Frontal cortex (tissue), 4 donors: ENCODE measurements around the gene RPL22L1. TPM values are rescaled to one million over a fixed set of nuclear protein-coding genes. Genes with fewer than 3 reads are reported as not detected.
"Not testable (repeated sequence)": the region's sequence is repeated elsewhere in the genome, so short reads cannot be mapped to it uniquely, and the experiment has no call there.

Experiments
- DNase-seq, 2 donors: peaks; one replicate each; pipeline ENCODE4 v3.0.0; 2012; ENCODE audit warnings: low spot score in 2 of 2
- FAIRE-seq: peaks from 2 replicates; lab custom pipeline; 2012; peaks lifted over from hg19 to GRCh38; lab: Jason Lieb, UNC
- total RNA-seq: library from RNA; depleted of rRNA; stranded (reverse); fragments of >200 nt; gene quantifications from one replicate; pipeline ENCODE4 v1.2.3, GENCODE V29; 2014
- donor health status: control.
- donor health status: control.
- donor health status: control.

Gene RPL22L1
- total RNA-seq, 1 donor from 2014 or later: 25.3 TPM

- DNase-seq: no peak
- FAIRE-seq: no peak
These were observed 30.4 kb downstream of the RPL22L1 start for GRCh38 chr3:170839518-170840100.

GRCh38 chr3:170836491-170836890 lies 33.5 kb downstream of the RPL22L1 start:
- FAIRE-seq: no peak
- no peak for DNase-seq

DNA sequence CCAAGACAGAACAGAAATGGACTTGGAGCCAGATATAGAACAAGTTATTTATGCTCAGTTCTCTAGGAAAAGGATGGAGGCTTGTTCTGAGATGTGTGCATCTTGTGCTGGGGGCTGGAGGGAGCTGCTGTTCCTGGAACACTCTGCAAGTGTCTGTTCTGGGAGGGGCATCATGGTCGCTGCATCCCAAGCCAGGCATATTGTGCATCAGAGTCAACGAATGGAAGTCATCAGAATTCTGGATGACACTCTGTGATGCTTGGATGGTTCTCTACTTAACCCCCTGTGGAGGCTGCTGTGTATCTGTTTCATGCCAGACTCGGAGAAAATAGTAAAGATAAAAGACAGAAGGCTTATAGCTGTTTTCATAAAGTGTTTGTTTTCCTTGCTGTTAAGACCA lies 34.7 kb downstream of the RPL22L1 start:
- FAIRE-seq (no peak), DNase-seq (no peak)

DNA sequence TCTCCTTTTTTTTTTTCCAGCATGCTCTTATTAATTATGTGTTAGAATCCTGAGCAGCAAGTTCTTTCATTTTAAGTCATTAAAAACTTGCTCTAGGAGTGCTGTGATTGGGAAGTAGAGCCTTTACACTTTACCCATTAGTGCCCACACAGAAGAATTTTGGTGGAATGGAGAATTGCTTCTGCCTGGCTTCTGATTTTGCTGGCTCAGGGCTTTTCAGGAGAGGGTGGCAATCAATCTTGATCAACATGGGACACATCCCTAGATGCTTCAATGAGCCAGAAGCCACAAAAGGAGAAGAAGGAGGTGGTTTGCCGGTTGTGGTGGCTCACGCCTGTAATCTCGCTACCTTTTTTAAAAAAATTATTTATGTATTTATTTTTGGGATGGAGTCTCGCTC lies 39.4 kb downstream of the RPL22L1 start:
- FAIRE-seq (no peak), DNase-seq (no peak)

DNA sequence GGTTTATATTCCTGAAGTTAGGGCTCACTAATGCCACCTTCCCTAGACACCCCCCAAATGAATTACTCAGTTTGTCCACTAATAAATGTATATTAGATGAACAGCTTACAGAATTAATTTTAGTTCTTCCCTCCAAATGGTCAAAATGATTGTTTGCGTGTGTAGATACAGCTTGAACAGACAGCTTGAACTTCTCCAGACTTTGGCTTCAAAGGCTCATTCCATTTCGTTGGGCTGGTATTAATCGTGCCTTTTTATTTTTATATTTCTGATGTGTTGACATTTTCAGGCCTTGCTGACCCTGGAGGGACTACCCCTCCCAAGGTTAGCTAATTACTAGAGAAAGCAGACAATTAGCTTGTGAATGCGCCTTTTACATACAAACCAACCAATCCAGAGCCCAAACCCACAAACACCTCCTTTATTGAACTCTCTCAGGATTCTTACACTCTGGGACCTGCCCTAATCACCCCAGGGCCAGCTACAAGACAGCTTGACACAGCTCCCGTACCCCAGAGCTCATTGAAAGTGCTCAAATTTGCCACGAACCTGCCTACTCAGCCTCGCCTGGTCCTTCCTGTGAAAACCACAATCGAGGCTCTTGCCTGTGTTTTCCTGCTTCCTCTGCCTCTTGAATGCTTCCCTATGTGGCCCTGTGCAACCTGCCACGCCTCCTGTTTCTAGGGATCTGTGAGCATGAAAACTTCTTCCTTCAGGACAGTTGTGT lies 40.3 kb downstream of the RPL22L1 start:
- FAIRE-seq: no peak

DNA sequence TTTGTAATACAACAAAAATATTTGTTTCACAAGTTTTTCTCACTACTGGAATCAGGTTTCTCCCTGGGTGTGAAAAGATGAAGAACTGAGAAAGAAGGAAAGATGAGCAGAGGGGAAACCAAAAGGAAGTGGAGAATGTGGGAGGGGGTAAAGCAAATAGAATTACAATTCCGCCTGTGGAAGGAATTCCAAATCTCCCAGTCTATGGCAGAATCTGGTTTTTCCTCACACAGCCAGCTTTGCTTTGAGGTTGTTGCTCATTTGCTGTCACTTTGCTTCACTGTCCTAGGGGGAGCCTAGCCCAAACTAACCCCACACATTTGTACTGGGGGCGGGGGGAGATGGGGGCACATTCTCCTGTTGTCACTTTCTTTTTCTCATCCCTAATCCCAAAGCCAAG lies 43.9 kb downstream of the RPL22L1 start:
- FAIRE-seq (no peak), DNase-seq (no peak)

More for the DNA sequence above, 40.3 kb downstream of the RPL22L1 start:
- DNase-seq: no peak

DNA sequence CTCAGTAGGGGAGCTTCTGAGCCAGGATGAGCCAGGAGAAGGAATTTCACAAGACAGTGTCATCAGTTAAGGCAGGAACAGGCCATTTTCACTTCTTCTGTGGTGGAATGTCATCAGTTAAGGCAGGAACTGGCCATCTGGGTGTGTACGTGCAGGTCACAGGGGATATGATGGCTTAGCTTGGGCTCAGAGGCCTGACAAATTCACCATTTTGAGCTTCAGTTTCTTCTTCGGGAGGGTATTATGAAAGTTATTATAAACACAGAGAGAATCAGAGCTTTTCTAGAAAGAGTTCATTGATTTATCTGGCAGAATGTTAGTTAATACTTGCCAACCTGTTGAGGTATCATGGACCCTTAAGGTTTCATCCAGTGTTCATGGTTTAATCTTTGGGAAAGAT lies 46.4 kb downstream of the RPL22L1 start:
- not testable (repeated sequence) for FAIRE-seq, DNase-seq

DNA sequence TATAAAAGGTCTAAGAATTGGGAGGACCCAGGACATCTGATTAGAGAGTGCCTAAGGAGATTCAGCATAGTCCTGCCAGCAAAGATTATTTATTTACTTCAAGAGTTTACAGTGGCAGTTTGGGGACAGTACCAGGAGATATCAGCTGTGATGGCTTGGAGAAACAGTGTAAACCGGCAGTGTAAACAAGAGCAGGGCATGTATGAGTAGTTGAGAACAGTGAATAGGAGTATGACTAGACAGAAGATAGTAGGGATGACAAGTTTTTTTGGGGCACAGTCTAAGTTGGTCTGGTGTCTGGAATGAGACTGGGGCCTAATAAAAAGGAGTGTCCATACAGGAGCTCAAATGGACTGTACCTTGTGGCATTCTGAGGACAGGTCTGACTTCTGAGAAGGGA lies 51.7 kb downstream of the RPL22L1 start:
- not testable (repeated sequence) for FAIRE-seq

DNA sequence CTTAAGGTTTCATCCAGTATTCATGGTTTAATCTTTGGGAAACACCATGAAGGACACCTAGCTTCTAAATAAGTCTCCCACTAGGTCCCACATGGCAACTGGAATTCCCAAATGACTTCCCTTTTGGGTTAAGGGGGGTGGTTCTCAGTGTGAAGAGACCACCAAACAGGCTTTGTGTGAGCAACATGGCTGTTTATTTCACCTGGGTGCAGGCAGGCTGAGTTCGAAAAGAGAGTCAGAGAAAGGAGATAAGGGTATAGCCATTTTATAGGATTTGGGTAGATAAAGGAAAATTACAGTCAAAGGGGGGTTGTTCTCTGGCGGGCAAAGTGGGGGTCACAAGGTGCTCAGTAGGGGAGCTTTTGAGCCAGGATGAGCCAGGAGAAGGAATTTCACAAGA lies 52.5 kb downstream of the RPL22L1 start:
- FAIRE-seq, DNase-seq: not testable (repeated sequence)

More for the DNA sequence above, 51.7 kb downstream of the RPL22L1 start:
- DNase-seq: not testable (repeated sequence)

DNA sequence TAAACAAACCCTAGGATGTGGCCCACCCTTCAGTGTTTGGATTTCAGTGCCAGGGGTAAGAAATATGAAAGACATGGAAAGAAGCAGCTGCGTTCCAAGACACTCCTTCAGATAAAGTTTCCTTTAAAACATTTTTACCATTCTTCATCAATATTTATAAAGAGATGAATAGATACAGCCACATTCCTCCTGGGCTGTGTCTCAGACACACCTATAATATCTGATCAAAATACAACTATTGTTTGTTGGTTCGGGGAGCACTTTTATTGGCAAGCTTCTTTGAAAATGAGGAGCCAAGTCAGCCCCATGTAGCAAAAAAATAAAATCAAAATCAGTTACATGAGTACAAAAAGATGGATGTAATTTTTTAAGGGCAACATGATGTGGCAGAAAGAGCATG lies 53.2 kb downstream of the RPL22L1 start:
- DNase-seq (no peak), FAIRE-seq (no peak)

DNA sequence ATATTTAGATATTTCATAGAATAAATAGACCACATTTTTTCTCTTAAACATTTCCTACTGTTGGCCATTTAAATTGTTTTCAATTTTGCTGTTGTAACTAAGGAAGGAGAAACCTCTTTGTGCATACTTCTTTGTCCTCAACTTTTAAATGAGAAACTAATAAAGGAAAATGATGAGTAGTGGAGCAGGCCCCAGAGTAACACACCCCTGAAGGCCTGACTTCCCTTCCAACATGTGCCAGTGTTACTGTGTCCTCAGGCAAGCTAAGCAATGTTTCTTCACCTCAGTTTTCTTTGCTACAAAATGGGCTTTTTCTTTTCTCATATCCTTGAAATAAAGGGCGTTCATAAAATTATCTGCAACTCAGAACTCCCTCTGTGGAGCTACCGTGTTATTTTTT lies 53.7 kb downstream of the RPL22L1 start:
- DNase-seq (no peak), FAIRE-seq (no peak)

- FAIRE-seq (no peak), DNase-seq (no peak)
These were observed 54.1 kb downstream of the RPL22L1 start for GRCh38 chr3:170815936-170816335.

DNA sequence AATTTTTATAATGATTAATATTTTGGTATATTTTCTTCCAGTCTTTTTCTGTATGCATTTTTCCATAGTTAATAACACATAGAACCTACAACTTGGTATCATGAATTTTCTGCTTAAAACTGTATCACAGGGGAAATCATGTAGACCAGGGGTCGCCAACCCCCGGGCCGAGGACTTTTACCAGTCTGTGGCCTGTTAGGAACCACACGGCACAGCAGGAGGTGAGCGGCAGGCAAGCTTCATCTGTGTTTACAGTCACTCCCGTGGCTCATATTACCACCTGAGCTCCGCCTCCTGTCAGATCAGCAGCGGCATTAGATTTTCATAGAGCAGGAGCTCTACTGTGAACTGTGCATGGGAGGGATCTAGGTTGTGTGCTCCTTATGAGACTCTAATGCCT lies 54.7 kb downstream of the RPL22L1 start:
- DNase-seq (no peak), FAIRE-seq (no peak)

Other genes starting within 250 kb of the RPL22L1 start
- 7.7 TPM for gene EIF5A2, start 38.4 kb upstream of the RPL22L1 start, total RNA-seq
- not detected for gene SLC2A2, start 156.5 kb upstream of the RPL22L1 start, total RNA-seq